Activated CD8-positive, alpha-beta memory T cell treated with anti-CD3 and anti-CD28 coated beads, Interleukin-2, amount 50 U/mL, for 24 hours (primary cell): ENCODE measurements around the gene TFDP3.

ENCODE experiments used
- DNase-seq: peaks from one replicate; pipeline ENCODE4 v3.0.0-alpha.2; 2020; ENCODE audit errors: extremely low read depth

The TFDP3 gene

GRCh38 chrX:133185938-133186337 lies 32.2 kb downstream of the TFDP3 start:
- no peak for DNase-seq

GRCh38 chrX:133185119-133185518 lies 33.0 kb downstream of the TFDP3 start:
- DNase-seq, result no peak

- DNase-seq, result no peak
Measured at GRCh38 chrX:133183806-133184205, 34.3 kb downstream of the TFDP3 start.

GRCh38 chrX:133179500-133179899 lies 38.7 kb downstream of the TFDP3 start:
- no peak for DNase-seq

- no peak for DNase-seq
Measured at GRCh38 chrX:133177202-133177601, 41.0 kb downstream of the TFDP3 start.

- DNase-seq, result no peak
Measured at GRCh38 chrX:133175605-133176004, 42.5 kb downstream of the TFDP3 start.

GRCh38 chrX:133175162-133175561 lies 43.0 kb downstream of the TFDP3 start:
- DNase-seq, result no peak

GRCh38 chrX:133171962-133172708 lies 46.0 kb downstream of the TFDP3 start:
- no peak for DNase-seq
